Parathyroid adenoma (tissue), 2 donors: ENCODE data around the gene WRAP53.

ENCODE experiments used
- H2AFZ ChIP-seq: fragments of 300-600 bp; sonication (generic); one replicate; pipeline ENCODE4 v1.7.0; 2017; ENCODE audit warnings: antibody characterized with exemption, mild to moderate bottlenecking
- H3K27ac ChIP-seq: fragments of 300-600 bp; sonication (generic); one replicate; pipeline ENCODE4 v1.7.0; 2017
- H3K27me3 ChIP-seq: fragments of 300-600 bp; sonication (generic); one replicate; pipeline ENCODE4 v1.7.0; 2017; ENCODE audit warnings: low read length; ENCODE audit not compliant: control insufficient read depth, insufficient read depth
- H3K36me3 ChIP-seq: fragments of 300-600 bp; sonication (generic); one replicate; pipeline ENCODE4 v1.7.0; 2017; ENCODE audit warnings: low read length; ENCODE audit not compliant: control insufficient read depth, insufficient read depth
- H3K4me1 ChIP-seq: fragments of 300-600 bp; sonication (generic); one replicate; pipeline ENCODE4 v1.7.0; 2017; ENCODE audit warnings: control low read depth
- H3K4me2 ChIP-seq: fragments of 300-600 bp; sonication (generic); one replicate; pipeline ENCODE4 v1.7.0; 2017; ENCODE audit warnings: low read length
- H3K4me3 ChIP-seq: fragments of 300-600 bp; sonication (generic); one replicate; pipeline ENCODE4 v1.7.0; 2017; ENCODE audit warnings: low read depth, low read length
- H3K79me2 ChIP-seq: fragments of 300-600 bp; sonication (generic); one replicate; pipeline ENCODE4 v1.7.0; 2017; ENCODE audit warnings: control low read depth
- H3K9ac ChIP-seq: fragments of 300-600 bp; sonication (generic); one replicate; pipeline ENCODE4 v1.7.0; 2017; ENCODE audit warnings: mild to moderate bottlenecking
- H3K9me3 ChIP-seq: fragments of 300-600 bp; sonication (generic); one replicate; pipeline ENCODE4 v1.7.0; 2017; ENCODE audit warnings: low read length; ENCODE audit not compliant: control insufficient read depth
- CTCF ChIP-seq: fragments of 300-600 bp; sonication (generic); IDR thresholded peaks from one replicate; pipeline ENCODE4 v1.7.0; 2017; ENCODE audit warnings: antibody characterized with exemption, mild to moderate bottlenecking
- donor health status: primary hyperparathyroidism.

The WRAP53 gene

GRCh38 chr17:7739746-7740145, 51.5 kb downstream of the WRAP53 start:
- no peak overlapping the region for H3K27ac ChIP-seq
- no peak overlapping the region for H3K4me2 ChIP-seq
- H2AFZ ChIP-seq = no peak overlapping the region
- H3K4me3 ChIP-seq = no peak overlapping the region
- no peaks in the 10 kb centered on the region for H3K9me3 ChIP-seq
- no peaks in the 10 kb centered on the region for H3K27me3 ChIP-seq
- H3K79me2 ChIP-seq = no peaks in the 10 kb centered on the region
- no peak for TF ChIP-seq CTCF
- no peaks in the 10 kb centered on the region for H3K36me3 ChIP-seq
- no peak overlapping the region for H3K9ac ChIP-seq
- H3K4me1 ChIP-seq = peaks cover 3% of the 10 kb centered on the region

GRCh38 chr17:7740481-7741001, 52.3 kb downstream of the WRAP53 start:
- H2AFZ ChIP-seq = peak overlapping the region; percentile 2
- no peaks in the 10 kb centered on the region for H3K27me3 ChIP-seq
- no peaks in the 10 kb centered on the region for H3K79me2 ChIP-seq
- H3K4me3 ChIP-seq = peak overlapping the region; percentile 22
- H3K9me3 ChIP-seq = no peaks in the 10 kb centered on the region
- no peak for TF ChIP-seq CTCF
- no peak overlapping the region for H3K9ac ChIP-seq
- H3K4me2 ChIP-seq = peak overlapping the region; percentile 60
- H3K36me3 ChIP-seq = no peaks in the 10 kb centered on the region
- no peak overlapping the region for H3K27ac ChIP-seq
- H3K4me1 ChIP-seq = peaks cover 3% of the 10 kb centered on the region

- Histone ChIP-seq H3K9ac (no peak overlapping the region), H3K9me3 (no peaks in the 10 kb centered on the region), H3K4me3 (no peak overlapping the region), H3K36me3 (no peaks in the 10 kb centered on the region), H3K4me2 (no peak overlapping the region), H3K4me1 (peaks cover 6% of the 10 kb centered on the region), H2AFZ (no peak overlapping the region), H3K27ac (no peak overlapping the region), H3K27me3 (no peaks in the 10 kb centered on the region), H3K79me2 (no peaks in the 10 kb centered on the region)
- TF ChIP-seq CTCF = no peak
Measured at GRCh38 chr17:7742729-7743128, 54.5 kb downstream of the WRAP53 start.

GRCh38 chr17:7744416-7744815, 56.1 kb downstream of the WRAP53 start:
- TF ChIP-seq CTCF = no peak
- Histone ChIP-seq H3K4me2 (no peak overlapping the region), H3K4me3 (no peak overlapping the region), H3K36me3 (no peaks in the 10 kb centered on the region), H3K4me1 (peaks cover 9% of the 10 kb centered on the region), H3K79me2 (no peaks in the 10 kb centered on the region), H2AFZ (no peak overlapping the region), H3K27ac (no peak overlapping the region), H3K9me3 (no peaks in the 10 kb centered on the region), H3K27me3 (no peaks in the 10 kb centered on the region), H3K9ac (no peak overlapping the region)

- Histone ChIP-seq H3K9me3 (no peaks in the 10 kb centered on the region), H2AFZ (no peak overlapping the region), H3K4me3 (no peak overlapping the region), H3K36me3 (no peaks in the 10 kb centered on the region), H3K9ac (no peak overlapping the region), H3K4me1 (peaks cover 7% of the 10 kb centered on the region), H3K4me2 (no peak overlapping the region), H3K79me2 (no peaks in the 10 kb centered on the region), H3K27ac (no peak overlapping the region), H3K27me3 (no peaks in the 10 kb centered on the region)
- TF ChIP-seq CTCF = no peak
Measured at GRCh38 chr17:7745748-7746470, 57.6 kb downstream of the WRAP53 start.
